Activated T-cell treated with anti-CD3 and anti-CD28 coated beads for 4 hours (primary cell): Measurements from ENCODE around the gene ELMO1.

Experiments
- DNase-seq: peaks from one replicate; pipeline ENCODE4 v3.0.0-alpha.2; 2020

ELMO1 gene

GRCh38 chr7:37209195-37209594 is 239.5 kb downstream of the ELMO1 start:
- DNase-seq = no peak

GRCh38 chr7:37208528-37208927 is 240.1 kb downstream of the ELMO1 start:
- no peak for DNase-seq

GRCh38 chr7:37206192-37206591 is 242.5 kb downstream of the ELMO1 start:
- no peak for DNase-seq

- DNase-seq = no peak
Measured at GRCh38 chr7:37205451-37205850, 243.2 kb downstream of the ELMO1 start.

- no peak for DNase-seq
Measured at GRCh38 chr7:37201876-37202198, 246.8 kb downstream of the ELMO1 start.

- peak; percentile 23 for DNase-seq
Measured at GRCh38 chr7:37201003-37201875, 247.4 kb downstream of the ELMO1 start.

GRCh38 chr7:37198906-37199485 is 249.7 kb downstream of the ELMO1 start:
- DNase-seq = peak; percentile 66

- DNase-seq = no peak
Measured at GRCh38 chr7:37198041-37198905, 250.4 kb downstream of the ELMO1 start.

- DNase-seq = no peak
Measured at GRCh38 chr7:37197108-37197507, 251.6 kb downstream of the ELMO1 start.

GRCh38 chr7:37196676-37197075 is 252.0 kb downstream of the ELMO1 start:
- DNase-seq = no peak

- no peak for DNase-seq
Measured at GRCh38 chr7:37195388-37195787, 253.3 kb downstream of the ELMO1 start.

- DNase-seq = no peak
Measured at GRCh38 chr7:37194943-37195342, 253.7 kb downstream of the ELMO1 start.

GRCh38 chr7:37193775-37194135 is 254.9 kb downstream of the ELMO1 start:
- DNase-seq = no peak

GRCh38 chr7:37193087-37193774 is 255.4 kb downstream of the ELMO1 start:
- no peak for DNase-seq

- DNase-seq = no peak
Measured at GRCh38 chr7:37191797-37192196, 256.9 kb downstream of the ELMO1 start.

GRCh38 chr7:37187179-37187578 is 261.5 kb downstream of the ELMO1 start:
- no peak for DNase-seq

GRCh38 chr7:37186753-37187152 is 261.9 kb downstream of the ELMO1 start:
- DNase-seq = no peak

GRCh38 chr7:37181550-37181932 is 267.1 kb downstream of the ELMO1 start:
- no peak for DNase-seq

- no peak for DNase-seq
Measured at GRCh38 chr7:37180828-37181549, 267.7 kb downstream of the ELMO1 start.

- no peak for DNase-seq
Measured at GRCh38 chr7:37176079-37176478, 272.6 kb downstream of the ELMO1 start.

- no peak for DNase-seq
Measured at GRCh38 chr7:37174460-37174859, 274.2 kb downstream of the ELMO1 start.

GRCh38 chr7:37173670-37174069 is 275.0 kb downstream of the ELMO1 start:
- DNase-seq = no peak

GRCh38 chr7:37162106-37162505 is 286.6 kb downstream of the ELMO1 start:
- DNase-seq = no peak
